H1 (cell line): ENCODE results near the gene CASZ1. TPM values are rescaled to one million over a fixed set of nuclear protein-coding genes. Genes with fewer than 3 reads are reported as not detected.

Experiments used
- CREB1 ChIP-seq: IDR thresholded peaks from 2 replicates; pipeline ENCODE4 v1.6.1; 2012; ENCODE audit warnings: inconsistent platforms
- HDAC2 ChIP-seq, 2 experiments: fragments of 300-600 bp in 1 of 2; sonication (generic) in 1 of 2; IDR thresholded peaks; 2 replicates each; pipeline ENCODE4 v1.6.1; 2011 to 2012; ENCODE audit warnings: low read depth in 2 of 2, low read length in 2 of 2, mild to moderate bottlenecking in 2 of 2, moderate library complexity in 2 of 2, borderline replicate concordance in 1 of 2, inconsistent platforms in 1 of 2
- JUN ChIP-seq: IDR thresholded peaks from 2 replicates; pipeline ENCODE4 v1.6.1; 2011; ENCODE audit warnings: low read depth, mild to moderate bottlenecking, improper control_type of control experiment, low read length
- NANOG ChIP-seq: IDR thresholded peaks from 2 replicates; pipeline ENCODE4 v1.6.1; 2011; ENCODE audit warnings: low read length, low read depth, mild to moderate bottlenecking, inconsistent platforms; ENCODE audit not compliant: insufficient read depth, poor library complexity, severe bottlenecking
- SAP30 ChIP-seq: fragments of 300-600 bp; sonication (generic); IDR thresholded peaks from 2 replicates; pipeline ENCODE4 v1.7.1; 2012; ENCODE audit warnings: low read length, moderate library complexity, mild to moderate bottlenecking, inconsistent platforms; ENCODE audit not compliant: insufficient read depth, insufficient replicate concordance
- SIN3A ChIP-seq, 2 experiments: IDR thresholded peaks in 1 of 2; conservative IDR thresholded peaks in 1 of 2; 2 replicates each; pipeline ENCODE4 v1.6.1; 2011 to 2012; ENCODE audit warnings: low read length in 2 of 2, improper control_type of control experiment in 1 of 2, low read depth in 1 of 2, mild to moderate bottlenecking in 1 of 2
- SIX5 ChIP-seq: IDR thresholded peaks from 2 replicates; pipeline ENCODE4 v1.6.1; 2011; ENCODE audit warnings: mild to moderate bottlenecking, low read depth, low read length
- SP4 ChIP-seq: IDR thresholded peaks from 2 replicates; pipeline ENCODE4 v1.6.1; 2012; ENCODE audit warnings: low read length, inconsistent platforms
- TAF1 ChIP-seq: IDR thresholded peaks from 2 replicates; pipeline ENCODE4 v1.6.1; 2011; ENCODE audit warnings: mild to moderate bottlenecking, low read depth, low read length
- TCF12 ChIP-seq: IDR thresholded peaks from 2 replicates; pipeline ENCODE4 v1.6.1; 2011; ENCODE audit warnings: low read depth, mild to moderate bottlenecking, low read length
- polyA plus RNA-seq, 7 experiments: library from polyadenylated mRNA; depleted of rRNA in 3 of 7; stranded (reverse) in 5 of 7; unstranded in 2 of 7; fragments of >200 nt in 5 of 7; fragments of 200-250 nt in 2 of 7; gene quantifications; 1 replicate in 5 of 7; 2 replicates in 1 of 7; 4 replicates in 1 of 7; pipeline versions ENCODE4 v1.2.1 to v1.2.3, GENCODE V29; 2011 to 2013; ENCODE audit warnings: missing spikeins in 2 of 7, mixed read lengths in 2 of 7
- total RNA-seq: library from RNA; stranded (reverse); fragmentation: NEBNext Ultra II Directional; extraction: Animal tissue kit (Norgen Biotek cat#: 25700); gene quantifications from 2 replicates; pipeline ENCODE4 v1.2.1, GENCODE V29; 2021

CASZ1 gene
- total and polyA plus RNA-seq, 2 of the 8 experiments (the other 6 are each of a cell fraction or from before 2014, with no cell fraction given): 4.4 to 7.7 TPM

DNA sequence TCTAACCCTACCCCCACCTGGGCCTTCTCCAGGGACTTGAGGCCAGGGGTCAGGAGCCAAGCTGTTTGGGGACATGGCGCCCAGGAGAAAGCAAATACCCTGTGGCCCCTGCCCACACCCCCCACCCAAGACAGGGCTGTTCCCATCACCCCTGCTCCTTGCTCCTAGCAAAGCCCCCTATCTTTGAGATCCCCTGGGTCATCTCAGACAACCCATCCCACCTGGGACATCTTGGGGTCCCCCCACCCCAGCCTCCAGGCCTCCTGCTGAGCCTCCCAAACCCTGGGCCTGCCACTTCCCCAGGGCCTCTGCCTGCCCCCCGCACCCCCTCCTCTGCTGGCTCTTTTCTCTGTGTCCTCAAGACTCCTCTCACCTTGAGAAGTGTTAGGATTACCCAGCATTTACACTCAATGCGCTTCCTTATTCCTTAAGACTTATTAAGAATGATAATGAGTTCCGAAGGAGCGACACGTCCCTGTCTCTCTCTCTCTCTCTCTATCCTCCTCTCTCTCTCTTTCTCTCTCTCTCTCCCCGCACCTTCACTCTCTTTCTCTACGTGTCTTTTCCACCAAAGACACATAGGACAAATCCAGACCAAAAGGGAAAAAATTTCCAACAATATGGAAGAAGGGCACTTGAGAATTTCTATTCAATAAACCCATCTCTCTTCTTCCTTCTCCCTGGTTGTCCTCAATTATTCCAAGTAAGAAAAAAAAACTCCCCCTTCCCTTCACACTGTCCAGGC is 7.2 kb downstream of the CASZ1 start (continued):
- TF ChIP-seq SAP30 (no peak), NANOG (no peak), TCF12 (no peak), SIN3A (conservative IDR thresholded peaks at IDR 0.05 in 1 of 2, IDR thresholded peaks at IDR 0.05 in 1 of 2; ENCODE audit: low read depth in 1 of 2, low read length in 2 of 2) (no peak), HDAC2 (IDR thresholded peaks at IDR 0.05; ENCODE audit: borderline replicate concordance in 1 of 2, low read depth in 2 of 2, low read length in 2 of 2) (no peak), TAF1 (no peak), CREB1 (no peak), SIX5 (no peak), JUN (no peak), SP4 (no peak)
